K562 (cell line): ENCODE results near the gene TGM5. TPM values are rescaled to one million over a fixed set of nuclear protein-coding genes. Genes with fewer than 3 reads are reported as not detected.

Source experiments
- CBX3 ChIP-seq, 2 experiments: IDR thresholded peaks; 1 replicate in 1 of 2; 2 replicates in 1 of 2; pipeline ENCODE4 v1.6.1; 2012; ENCODE audit warnings: inconsistent platforms in 2 of 2, low read length in 2 of 2, borderline replicate concordance in 1 of 2, control low read depth in 1 of 2
- CREB3L1 ChIP-seq: fragments of 450-650 bp; IDR thresholded peaks from 2 replicates; pipeline ENCODE4 v1.6.1; 2014; ENCODE audit warnings: low read depth, mild to moderate bottlenecking, moderate library complexity, borderline replicate concordance
- CREBBP ChIP-seq: IDR thresholded peaks from one replicate; pipeline ENCODE4 v1.6.1; 2012; ENCODE audit warnings: low read depth, mild to moderate bottlenecking, control low read depth, inconsistent platforms, low read length
- E2F5 ChIP-seq: sonication (generic); formaldehyde crosslinking; IDR thresholded peaks from 2 replicates; pipeline ENCODE4 v1.8.0; 2022; ENCODE audit warnings: mild to moderate bottlenecking, missing genetic modification reagents
- ETS2 ChIP-seq: IDR thresholded peaks from 2 replicates; pipeline ENCODE4 v1.6.1; 2016; ENCODE audit warnings: borderline replicate concordance, missing genetic modification characterization, mild to moderate bottlenecking, moderate library complexity, missing compliant biosample characterization; ENCODE audit not compliant: poor library complexity, severe bottlenecking
- EWSR1 ChIP-seq: fragments of 450-650 bp; IDR thresholded peaks from 2 replicates; pipeline ENCODE4 v1.6.1; 2018; ENCODE audit warnings: borderline replicate concordance, mild to moderate bottlenecking, low read depth, moderate library complexity; ENCODE audit not compliant: partially characterized antibody
- FOXA3 ChIP-seq, 2 experiments: fragments of 450-650 bp in 1 of 2; sonication (generic) in 1 of 2; formaldehyde crosslinking; IDR thresholded peaks in 1 of 2; conservative IDR thresholded peaks in 1 of 2; 2 replicates each; pipeline versions ENCODE4 v1.4.0 to v1.8.0; 2020 to 2022; ENCODE audit warnings: mild to moderate bottlenecking in 2 of 2, missing genetic modification reagents in 1 of 2
- FOXJ3 ChIP-seq: sonication (generic); formaldehyde crosslinking; IDR thresholded peaks from 2 replicates; pipeline ENCODE4 v1.4.0; 2020; ENCODE audit warnings: mild to moderate bottlenecking, missing genetic modification reagents
- FOXM1 ChIP-seq, 2 experiments: fragments of 450-650 bp in 1 of 2; sonication (generic) in 1 of 2; formaldehyde crosslinking in 1 of 2; IDR thresholded peaks; 2 replicates each; pipeline versions ENCODE4 v1.6.1 to v1.9.0; 2017 to 2022; ENCODE audit warnings: low read depth in 2 of 2, mild to moderate bottlenecking in 2 of 2, missing genetic modification reagents in 1 of 2, moderate library complexity in 1 of 2
- HEY1 ChIP-seq: fragments of 250-450 bp; sonication (Bioruptor Pico); IDR thresholded peaks from 2 replicates; pipeline ENCODE4 v1.5.0; 2020; ENCODE audit warnings: mild to moderate bottlenecking, moderate library complexity, borderline replicate concordance
- MLX ChIP-seq, 2 experiments: fragments of 450-650 bp in 1 of 2; sonication (generic) in 1 of 2; formaldehyde crosslinking; conservative IDR thresholded peaks; 2 replicates each; pipeline versions ENCODE4 v1.4.0 to v1.8.1; 2020 to 2022; ENCODE audit warnings: mild to moderate bottlenecking in 1 of 2, missing genetic modification reagents in 1 of 2
- NR2C1 ChIP-seq, 2 experiments: fragments of 450-650 bp; IDR thresholded peaks; 2 replicates each; pipeline ENCODE4 v1.6.1; 2017; ENCODE audit warnings: mild to moderate bottlenecking in 2 of 2, antibody characterized with exemption in 1 of 2, inconsistent platforms in 1 of 2, missing compliant biosample characterization in 1 of 2, missing genetic modification characterization in 1 of 2
- OTX1 ChIP-seq: fragments of 450-650 bp; formaldehyde crosslinking; IDR thresholded peaks from 2 replicates; pipeline ENCODE4 v1.4.0; 2022; ENCODE audit warnings: mild to moderate bottlenecking
- POLR2G ChIP-seq: fragments of 200-400 bp; formaldehyde crosslinking; IDR thresholded peaks from 2 replicates; pipeline ENCODE4 v1.6.1; 2017; ENCODE audit warnings: low read depth, mild to moderate bottlenecking, antibody characterized with exemption, low read length, moderate library complexity
- SAFB ChIP-seq: fragments of 200-400 bp; formaldehyde crosslinking; IDR thresholded peaks from 2 replicates; pipeline ENCODE4 v1.6.1; 2017; ENCODE audit warnings: low read depth, low read length, borderline replicate concordance
- SNAPC5 ChIP-seq: fragments of 250-450 bp; sonication (Bioruptor Pico); IDR thresholded peaks from 2 replicates; pipeline ENCODE4 v1.8.0; 2021; ENCODE audit warnings: moderate library complexity, mild to moderate bottlenecking, inconsistent platforms
- ZNF384 ChIP-seq: IDR thresholded peaks from 2 replicates; pipeline ENCODE4 v1.6.1; 2012; ENCODE audit warnings: low read depth, low read length, improper control_type of control experiment
- polyA plus RNA-seq, 8 experiments: library from polyadenylated mRNA; depleted of rRNA in 4 of 8; stranded (reverse) in 5 of 8; unstranded in 3 of 8; fragments of >200 nt; fragmentation: Nextera tagmentation in 2 of 8; fragmentation: Illumina TruSeq in 1 of 8; extraction: Ambion mirVana in 2 of 8; extraction: Trizol in 1 of 8; gene quantifications; 2 replicates each; pipeline versions ENCODE4 v1.2.1 to v1.2.3, GENCODE V29; 2011 to 2014; ENCODE audit warnings: inconsistent platforms in 1 of 8, missing spikeins in 1 of 8
- total RNA-seq, 7 experiments: library from RNA; depleted of rRNA in 6 of 7; stranded (reverse); fragments of >200 nt in 6 of 7; fragmentation: Illumina TruSeq in 2 of 7; extraction: Trizol in 2 of 7; gene quantifications; 2 replicates each; pipeline versions ENCODE4 v1.2.1 to v1.2.3, GENCODE V29; 2011 to 2021; ENCODE audit warnings: low replicate concordance in 1 of 7
- TF ChIP-seq, protein P1 (sequence below): sonication (generic); formaldehyde crosslinking; IDR thresholded peaks from 2 replicates; pipeline ENCODE4 v1.8.0; 2023; ENCODE audit warnings: missing genetic modification reagents, mild to moderate bottlenecking, borderline replicate concordance

Gene TGM5
- total and polyA plus RNA-seq, 9 of the 15 experiments (the other 6 are each of a cell fraction or from before 2014, with no cell fraction given): 0.03 to 0.10 (median 0.07) TPM; not detected in 6

- no peak for TF ChIP-seq MLX (CRISPR knock-in tag; conservative IDR thresholded peaks at IDR 0.05)
- no peak for TF ChIP-seq CREBBP
- TF ChIP-seq SNAPC5 (CRISPR knock-in tag): no peak
- no peak for TF ChIP-seq NR2C1 (IDR thresholded peaks at IDR 0.05)
- TF ChIP-seq NR2C1 (tag; IDR thresholded peaks at IDR 0.05): no peak
- TF ChIP-seq HEY1: no peak
- TF ChIP-seq POLR2G: no peak
- TF ChIP-seq ETS2 (tag): no peak
- no peak for TF ChIP-seq EWSR1
- no peak for TF ChIP-seq ZNF384
- TF ChIP-seq OTX1 (CRISPR knock-in tag): no peak
- peak; percentile 12 to 40; a peak in 1 of 4 replicates for TF ChIP-seq FOXA3 (CRISPR knock-in tag; conservative IDR thresholded peaks at IDR 0.05 in 1 of 2, IDR thresholded peaks at IDR 0.05 in 1 of 2)
- TF ChIP-seq FOXJ3 (CRISPR knock-in tag): no peak
- no peak for TF ChIP-seq FOXM1 (IDR thresholded peaks at IDR 0.05; ENCODE audit: low read depth)
- no peak for TF ChIP-seq FOXM1 (CRISPR knock-in tag; IDR thresholded peaks at IDR 0.05; ENCODE audit: low read depth)
- TF ChIP-seq, protein P1, sequence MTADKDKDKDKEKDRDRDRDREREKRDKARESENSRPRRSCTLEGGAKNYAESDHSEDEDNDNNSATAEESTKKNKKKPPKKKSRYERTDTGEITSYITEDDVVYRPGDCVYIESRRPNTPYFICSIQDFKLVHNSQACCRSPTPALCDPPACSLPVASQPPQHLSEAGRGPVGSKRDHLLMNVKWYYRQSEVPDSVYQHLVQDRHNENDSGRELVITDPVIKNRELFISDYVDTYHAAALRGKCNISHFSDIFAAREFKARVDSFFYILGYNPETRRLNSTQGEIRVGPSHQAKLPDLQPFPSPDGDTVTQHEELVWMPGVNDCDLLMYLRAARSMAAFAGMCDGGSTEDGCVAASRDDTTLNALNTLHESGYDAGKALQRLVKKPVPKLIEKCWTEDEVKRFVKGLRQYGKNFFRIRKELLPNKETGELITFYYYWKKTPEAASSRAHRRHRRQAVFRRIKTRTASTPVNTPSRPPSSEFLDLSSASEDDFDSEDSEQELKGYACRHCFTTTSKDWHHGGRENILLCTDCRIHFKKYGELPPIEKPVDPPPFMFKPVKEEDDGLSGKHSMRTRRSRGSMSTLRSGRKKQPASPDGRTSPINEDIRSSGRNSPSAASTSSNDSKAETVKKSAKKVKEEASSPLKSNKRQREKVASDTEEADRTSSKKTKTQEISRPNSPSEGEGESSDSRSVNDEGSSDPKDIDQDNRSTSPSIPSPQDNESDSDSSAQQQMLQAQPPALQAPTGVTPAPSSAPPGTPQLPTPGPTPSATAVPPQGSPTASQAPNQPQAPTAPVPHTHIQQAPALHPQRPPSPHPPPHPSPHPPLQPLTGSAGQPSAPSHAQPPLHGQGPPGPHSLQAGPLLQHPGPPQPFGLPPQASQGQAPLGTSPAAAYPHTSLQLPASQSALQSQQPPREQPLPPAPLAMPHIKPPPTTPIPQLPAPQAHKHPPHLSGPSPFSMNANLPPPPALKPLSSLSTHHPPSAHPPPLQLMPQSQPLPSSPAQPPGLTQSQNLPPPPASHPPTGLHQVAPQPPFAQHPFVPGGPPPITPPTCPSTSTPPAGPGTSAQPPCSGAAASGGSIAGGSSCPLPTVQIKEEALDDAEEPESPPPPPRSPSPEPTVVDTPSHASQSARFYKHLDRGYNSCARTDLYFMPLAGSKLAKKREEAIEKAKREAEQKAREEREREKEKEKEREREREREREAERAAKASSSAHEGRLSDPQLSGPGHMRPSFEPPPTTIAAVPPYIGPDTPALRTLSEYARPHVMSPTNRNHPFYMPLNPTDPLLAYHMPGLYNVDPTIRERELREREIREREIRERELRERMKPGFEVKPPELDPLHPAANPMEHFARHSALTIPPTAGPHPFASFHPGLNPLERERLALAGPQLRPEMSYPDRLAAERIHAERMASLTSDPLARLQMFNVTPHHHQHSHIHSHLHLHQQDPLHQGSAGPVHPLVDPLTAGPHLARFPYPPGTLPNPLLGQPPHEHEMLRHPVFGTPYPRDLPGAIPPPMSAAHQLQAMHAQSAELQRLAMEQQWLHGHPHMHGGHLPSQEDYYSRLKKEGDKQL (CRISPR knock-in tag): no peak
- TF ChIP-seq SAFB: no peak
- TF ChIP-seq CBX3 (IDR thresholded peaks at IDR 0.05; ENCODE audit: borderline replicate concordance in 1 of 2, low read length in 2 of 2): no peak
- TF ChIP-seq E2F5: no peak
- TF ChIP-seq CREB3L1: no peak
Measured at GRCh38 chr15:43285609-43286037, 18.9 kb upstream of the TGM5 start (continued).
